Smooth muscle cell (in vitro differentiated cells): ENCODE measurements around the gene TSR2. TPM values are rescaled to one million over a fixed set of nuclear protein-coding genes. Genes with fewer than 3 reads are reported as not detected.

Source experiments
- DNase-seq: peaks from one replicate; lab custom pipeline; 2025; ENCODE audit not compliant: unreplicated experiment; lab: John Stamatoyannopoulos, UW
- H2AFZ ChIP-seq: fragments of 200-600 bp; sonication (generic); 2 replicates; pipeline ENCODE4 v1.6.0; 2016; ENCODE audit warnings: antibody characterized with exemption, low read depth, mild to moderate bottlenecking
- H3F3A ChIP-seq: fragments of 200-600 bp; sonication (generic); 2 replicates; pipeline ENCODE4 v1.6.0; 2017; ENCODE audit warnings: antibody characterized with exemption, low read depth
- H3K27ac ChIP-seq: fragments of 200-600 bp; sonication (generic); 2 replicates; pipeline ENCODE4 v1.5.1; 2016; ENCODE audit warnings: low read depth, mild to moderate bottlenecking
- H3K27me3 ChIP-seq: fragments of 200-600 bp; sonication (generic); 2 replicates; pipeline ENCODE4 v1.6.1; 2016; ENCODE audit warnings: low read depth, mild to moderate bottlenecking
- H3K36me3 ChIP-seq: fragments of 200-600 bp; sonication (generic); 2 replicates; pipeline ENCODE4 v1.5.1; 2016; ENCODE audit warnings: low read depth
- H3K4me1 ChIP-seq: fragments of 200-600 bp; sonication (generic); 2 replicates; pipeline ENCODE4 v1.5.1; 2016; ENCODE audit warnings: low read depth
- H3K4me2 ChIP-seq: fragments of 200-600 bp; sonication (generic); 2 replicates; pipeline ENCODE4 v1.6.0; 2016; ENCODE audit warnings: mild to moderate bottlenecking
- H3K4me3 ChIP-seq: fragments of 200-600 bp; sonication (generic); 2 replicates; pipeline ENCODE4 v1.5.1; 2016; ENCODE audit warnings: mild to moderate bottlenecking
- H3K79me2 ChIP-seq: fragments of 200-600 bp; sonication (generic); 2 replicates; pipeline ENCODE4 v1.6.0; 2016; ENCODE audit warnings: low read depth, mild to moderate bottlenecking
- H3K9ac ChIP-seq: fragments of 200-600 bp; sonication (generic); 2 replicates; pipeline ENCODE4 v1.6.0; 2016; ENCODE audit warnings: low read depth
- H3K9me3 ChIP-seq: fragments of 200-600 bp; sonication (generic); replicated peaks from 2 replicates; pipeline ENCODE4 v1.5.1; 2016; ENCODE audit warnings: low read depth
- H4K20me1 ChIP-seq: fragments of 200-600 bp; sonication (generic); 2 replicates; pipeline ENCODE4 v1.6.0; 2016; ENCODE audit warnings: low read depth
- WGBS: methylation state at CpG from one replicate; pipeline ENCODE4 v1.1.7; 2016; ENCODE audit warnings: low lambda C conversion rate; 5-methylcytosine and 5-hydroxymethylcytosine counted together
- polyA plus RNA-seq: library from polyadenylated mRNA; unstranded; fragments of >200 nt; fragmentation: Nextera tagmentation; extraction: Ambion mirVana; gene quantifications from 2 replicates; pipeline ENCODE4 v1.2.1, GENCODE V29; 2016
- total RNA-seq: library from RNA; depleted of rRNA; stranded (reverse); fragments of >200 nt; gene quantifications from 2 replicates; pipeline ENCODE4 v1.2.3, GENCODE V29; 2014
- TF ChIP-seq, protein P1 (sequence below): fragments of 200-600 bp; sonication (generic); IDR thresholded peaks from 2 replicates; pipeline ENCODE4 v1.5.1; 2017; ENCODE audit warnings: borderline replicate concordance, mild to moderate bottlenecking, antibody characterized with exemption; ENCODE audit not compliant: insufficient read depth, poor library complexity, severe bottlenecking

The TSR2 gene
- total and polyA plus RNA-seq, 2 experiments from 2014 or later = 9.7 to 40.0 TPM

DNA sequence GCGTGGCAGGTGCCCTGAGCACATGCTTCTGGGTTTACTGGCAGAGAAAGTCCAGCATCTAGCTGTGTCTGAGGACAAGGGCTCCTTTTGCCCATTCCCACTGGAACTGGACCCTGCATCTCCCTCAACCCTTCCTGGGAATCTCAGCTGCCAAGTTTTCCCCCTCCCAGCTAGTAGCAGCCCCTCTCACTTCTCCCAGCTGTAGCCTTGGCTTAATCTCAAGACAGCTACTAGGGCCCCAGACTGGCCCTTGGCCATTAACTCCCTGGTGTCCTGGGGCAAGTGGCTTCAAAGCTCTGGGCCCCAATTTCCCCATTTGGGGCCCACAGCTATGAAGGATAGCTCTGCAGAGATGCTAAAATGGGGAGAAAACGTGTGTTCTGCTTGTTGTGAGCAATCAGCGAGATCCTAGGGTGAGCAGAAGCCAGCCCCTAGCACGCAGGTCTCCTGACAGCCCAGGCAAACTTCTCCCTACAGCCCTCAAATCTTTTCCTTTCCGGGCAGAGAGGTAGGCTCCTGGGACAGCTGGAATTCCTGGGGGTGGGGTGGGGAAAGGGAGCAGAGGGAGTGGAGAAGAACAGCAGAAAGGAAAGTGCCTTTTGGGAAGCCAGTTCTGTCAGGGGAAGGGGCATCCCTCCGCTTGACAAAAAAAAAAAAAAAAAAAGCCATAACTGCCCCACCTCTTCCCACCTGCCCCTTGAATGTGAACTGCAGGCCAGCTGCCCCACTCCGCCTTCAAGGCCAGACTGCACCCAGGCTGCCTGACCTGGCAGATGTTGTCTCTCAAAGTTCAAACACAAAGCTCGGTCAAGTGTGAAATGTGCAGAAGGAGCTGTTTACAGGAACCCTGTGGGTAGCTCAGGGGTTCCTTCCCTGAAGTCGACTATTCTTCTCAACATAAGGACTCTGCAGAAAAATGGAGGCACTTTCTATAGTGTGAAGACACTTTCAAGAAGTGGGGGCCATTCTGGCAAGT, 39.2 kb downstream of the TSR2 start:
- Histone ChIP-seq H3K4me3 (no peak overlapping the region), H3K9ac (no peak overlapping the region), H3K27ac (no peak overlapping the region), H2AFZ (no peak overlapping the region), H3K36me3 (no peaks in the 10 kb centered on the region), H3K4me1 (no peaks in the 10 kb centered on the region), H3F3A (no peaks in the 10 kb centered on the region), H3K79me2 (peaks cover 44% of the 10 kb centered on the region), H3K4me2 (no peak overlapping the region), H4K20me1 (no peaks in the 10 kb centered on the region), H3K27me3 (no peaks in the 10 kb centered on the region), H3K9me3 (no peaks in the 10 kb centered on the region)
- TF ChIP-seq, protein P1, sequence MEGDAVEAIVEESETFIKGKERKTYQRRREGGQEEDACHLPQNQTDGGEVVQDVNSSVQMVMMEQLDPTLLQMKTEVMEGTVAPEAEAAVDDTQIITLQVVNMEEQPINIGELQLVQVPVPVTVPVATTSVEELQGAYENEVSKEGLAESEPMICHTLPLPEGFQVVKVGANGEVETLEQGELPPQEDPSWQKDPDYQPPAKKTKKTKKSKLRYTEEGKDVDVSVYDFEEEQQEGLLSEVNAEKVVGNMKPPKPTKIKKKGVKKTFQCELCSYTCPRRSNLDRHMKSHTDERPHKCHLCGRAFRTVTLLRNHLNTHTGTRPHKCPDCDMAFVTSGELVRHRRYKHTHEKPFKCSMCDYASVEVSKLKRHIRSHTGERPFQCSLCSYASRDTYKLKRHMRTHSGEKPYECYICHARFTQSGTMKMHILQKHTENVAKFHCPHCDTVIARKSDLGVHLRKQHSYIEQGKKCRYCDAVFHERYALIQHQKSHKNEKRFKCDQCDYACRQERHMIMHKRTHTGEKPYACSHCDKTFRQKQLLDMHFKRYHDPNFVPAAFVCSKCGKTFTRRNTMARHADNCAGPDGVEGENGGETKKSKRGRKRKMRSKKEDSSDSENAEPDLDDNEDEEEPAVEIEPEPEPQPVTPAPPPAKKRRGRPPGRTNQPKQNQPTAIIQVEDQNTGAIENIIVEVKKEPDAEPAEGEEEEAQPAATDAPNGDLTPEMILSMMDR = no peak
- WGBS = 45% methylated on average over 9 of the region's 9 CpGs
- DNase-seq = no peak

DNA sequence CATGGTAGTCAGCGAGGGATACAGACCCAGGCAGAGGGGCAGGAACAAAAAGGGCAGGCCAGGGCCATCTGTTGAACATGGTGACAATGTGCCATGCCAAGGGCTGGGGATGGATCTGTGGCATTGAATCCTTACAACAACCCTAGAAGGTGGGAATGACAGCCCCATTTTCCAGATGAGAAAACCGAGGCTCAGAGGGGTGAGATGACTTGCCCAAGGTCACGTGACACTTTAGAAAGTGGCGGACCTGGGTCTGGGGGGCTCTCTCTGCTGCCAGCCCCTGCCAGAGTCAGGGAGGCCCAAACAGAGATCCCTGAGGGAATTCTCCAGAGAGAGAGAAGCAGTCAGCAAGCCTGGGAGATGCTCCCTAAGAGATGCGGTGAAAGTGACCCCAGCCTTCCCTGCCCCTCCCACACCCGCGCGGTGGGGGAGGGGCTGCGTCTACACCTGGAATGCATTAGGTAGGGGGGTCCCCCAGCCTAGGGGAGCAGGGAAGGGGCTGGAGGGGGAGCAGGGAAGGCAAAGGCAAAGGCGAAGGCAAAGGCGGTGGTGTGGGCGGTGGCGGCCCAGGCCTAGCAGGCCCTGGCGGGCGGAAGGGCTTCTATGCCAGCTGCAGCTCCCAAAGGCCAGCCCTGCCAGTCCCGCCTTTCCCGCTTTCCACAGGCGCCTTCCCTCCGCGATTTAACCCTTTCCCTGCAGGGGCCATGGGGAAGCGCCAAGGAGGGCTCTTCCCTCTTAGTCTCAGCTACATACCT, 42.8 kb downstream of the TSR2 start:
- no peaks in the 10 kb centered on the region for H3K36me3 ChIP-seq
- no peak overlapping the region for H2AFZ ChIP-seq
- no peak overlapping the region for H3K4me2 ChIP-seq
- H3F3A ChIP-seq = no peaks in the 10 kb centered on the region
- peaks cover 6% of the 10 kb centered on the region for H3K4me1 ChIP-seq
- H3K27ac ChIP-seq = peak overlapping the region; percentile 39
- H3K79me2 ChIP-seq = peaks cover 39% of the 10 kb centered on the region
- no peak overlapping the region for H3K4me3 ChIP-seq
- DNase-seq = no peak
- H3K9me3 ChIP-seq = no peaks in the 10 kb centered on the region
- WGBS = 45% methylated on average over 20 of the region's 21 CpGs
- H3K27me3 ChIP-seq = no peaks in the 10 kb centered on the region
- H4K20me1 ChIP-seq = no peaks in the 10 kb centered on the region
- TF ChIP-seq, protein P1 = no peak
- no peak overlapping the region for H3K9ac ChIP-seq

DNA sequence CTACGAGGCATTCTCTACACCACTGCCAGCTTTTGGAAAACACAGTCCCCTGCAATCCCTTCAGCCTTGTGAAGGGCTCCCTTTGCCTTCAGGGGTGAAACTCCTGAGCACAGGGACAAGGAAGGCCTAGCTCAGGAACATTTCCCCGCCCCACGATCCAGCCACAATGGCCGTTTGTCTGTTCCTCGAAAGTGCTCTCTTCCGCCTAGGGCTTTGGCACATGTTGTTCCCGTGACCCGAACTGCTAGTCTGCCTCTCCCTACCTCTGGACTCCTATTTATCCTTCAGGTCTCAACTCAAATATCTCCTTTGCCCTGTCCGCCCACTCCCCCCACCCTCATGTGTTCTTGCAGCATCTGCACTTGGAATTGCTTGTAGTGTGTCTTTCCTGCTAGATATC, 43.7 kb downstream of the TSR2 start:
- peaks cover 37% of the 10 kb centered on the region for H3K79me2 ChIP-seq

More for the DNA sequence above, 43.7 kb downstream of the TSR2 start:
- H2AFZ ChIP-seq = no peak overlapping the region
- DNase-seq = no peak
- H3K4me2 ChIP-seq = no peak overlapping the region
- peaks cover 6% of the 10 kb centered on the region for H3K4me1 ChIP-seq
- H3F3A ChIP-seq = no peaks in the 10 kb centered on the region
- H4K20me1 ChIP-seq = no peaks in the 10 kb centered on the region
- H3K4me3 ChIP-seq = no peak overlapping the region
- TF ChIP-seq, protein P1 = no peak
- H3K27me3 ChIP-seq = no peaks in the 10 kb centered on the region
- no peaks in the 10 kb centered on the region for H3K9me3 ChIP-seq
- H3K9ac ChIP-seq = no peak overlapping the region
- H3K36me3 ChIP-seq = no peaks in the 10 kb centered on the region
- peak overlapping the region; percentile 52 for H3K27ac ChIP-seq
- 75% methylated on average over 9 of the region's 9 CpGs for WGBS
